ENCODE data around the gene SNRK.
"Not testable (repeated sequence)": the region's sequence is repeated elsewhere in the genome, so short reads cannot be mapped to it uniquely, and the experiment has no call there.

Gene SNRK

GRCh38 chr3:43346978-43347749 is 60.8 kb downstream of the SNRK start:
- DNase-seq = no peak

GRCh38 chr3:43347774-43348173 is 61.4 kb downstream of the SNRK start:
- DNase-seq = no peak

- no peak for DNase-seq
Observed at GRCh38 chr3:43348350-43348749, 62.0 kb downstream of the SNRK start.

- no peak for DNase-seq
Observed at GRCh38 chr3:43348852-43349574, 62.7 kb downstream of the SNRK start.

GRCh38 chr3:43349716-43350115 is 63.4 kb downstream of the SNRK start:
- DNase-seq = no peak

GRCh38 chr3:43353393-43353792 is 67.1 kb downstream of the SNRK start:
- DNase-seq = no peak

GRCh38 chr3:43353923-43354670 is 67.8 kb downstream of the SNRK start:
- DNase-seq = no peak

GRCh38 chr3:43356033-43356432 is 69.7 kb downstream of the SNRK start:
- DNase-seq = not testable (repeated sequence)

- DNase-seq = no peak
Observed at GRCh38 chr3:43361077-43361476, 74.7 kb downstream of the SNRK start.

- no peak for DNase-seq
Observed at GRCh38 chr3:43362183-43362582, 75.8 kb downstream of the SNRK start.

- DNase-seq = no peak
Observed at GRCh38 chr3:43362961-43363360, 76.6 kb downstream of the SNRK start.

GRCh38 chr3:43363621-43364266 is 77.4 kb downstream of the SNRK start:
- DNase-seq = no peak

- DNase-seq = no peak
Observed at GRCh38 chr3:43364494-43364893, 78.2 kb downstream of the SNRK start.

GRCh38 chr3:43364926-43365325 is 78.6 kb downstream of the SNRK start:
- DNase-seq = no peak

GRCh38 chr3:43365601-43366305 is 79.4 kb downstream of the SNRK start:
- no peak for DNase-seq

- no peak for DNase-seq
Observed at GRCh38 chr3:43366481-43366880, 80.1 kb downstream of the SNRK start.

GRCh38 chr3:43366885-43367284 is 80.5 kb downstream of the SNRK start:
- no peak for DNase-seq

- DNase-seq = no peak
Observed at GRCh38 chr3:43369404-43370292, 83.3 kb downstream of the SNRK start.

- DNase-seq = no peak
Observed at GRCh38 chr3:43370293-43370980, 84.1 kb downstream of the SNRK start.

GRCh38 chr3:43371494-43371893 is 85.2 kb downstream of the SNRK start:
- no peak for DNase-seq

Measured in stimulated activated CD4-positive, alpha-beta T cell treated with anti-CD3 and anti-CD28 coated beads, Interleukin-4, amount 100 ng/mL, for 1 hour (primary cell).